GM12878 (cell line): ENCODE results near the gene PDZD7. TPM values are rescaled to one million over a fixed set of nuclear protein-coding genes. Genes with fewer than 3 reads are reported as not detected.

Source experiments
- ASH2L ChIP-seq: fragments of 300-600, 200-600 bp; sonication (generic); IDR thresholded peaks from 2 replicates; pipeline ENCODE4 v1.6.1; 2017; ENCODE audit warnings: low read depth, mild to moderate bottlenecking, borderline replicate concordance
- CHD2 ChIP-seq: IDR thresholded peaks from 2 replicates; pipeline ENCODE4 v1.6.1; 2011; ENCODE audit warnings: low read depth, low read length, improper control_type of control experiment, borderline replicate concordance
- CTCF ChIP-seq, 3 experiments: IDR thresholded peaks in 2 of 3; conservative IDR thresholded peaks in 1 of 3; 2 replicates each; pipeline ENCODE4 v1.5.1; 2011; ENCODE audit warnings: low read depth in 3 of 3, low read length in 3 of 3, mild to moderate bottlenecking in 3 of 3, control low read depth in 2 of 3, moderate library complexity in 2 of 3, inconsistent platforms in 1 of 3, mixed read lengths in 1 of 3; ENCODE audit not compliant: control insufficient read depth in 2 of 3, insufficient read depth in 1 of 3; ENCODE audit errors: extremely low read depth in 1 of 3
- E2F8 ChIP-seq: fragments of 450-650 bp; IDR thresholded peaks from 2 replicates; pipeline ENCODE4 v1.6.1; 2018; ENCODE audit warnings: mild to moderate bottlenecking, low read depth, moderate library complexity; ENCODE audit not compliant: partially characterized antibody
- E4F1 ChIP-seq: fragments of 450-650 bp; IDR thresholded peaks from 2 replicates; pipeline ENCODE4 v1.6.1; 2018; ENCODE audit warnings: borderline replicate concordance, mild to moderate bottlenecking; ENCODE audit not compliant: partially characterized antibody
- ELK1 ChIP-seq: IDR thresholded peaks from 2 replicates; pipeline ENCODE4 v1.6.1; 2012; ENCODE audit warnings: low read depth, low read length, improper control_type of control experiment
- HCFC1 ChIP-seq: fragments of 150-350 bp; IDR thresholded peaks from 2 replicates; pipeline ENCODE4 v1.6.1; 2014; ENCODE audit warnings: low read length
- JUND ChIP-seq: IDR thresholded peaks from 2 replicates; pipeline ENCODE4 v1.6.1; 2012; ENCODE audit warnings: low read depth, mild to moderate bottlenecking, low read length, improper control_type of control experiment, moderate library complexity
- MEF2A ChIP-seq: IDR thresholded peaks from 2 replicates; pipeline ENCODE4 v1.6.1; 2011; ENCODE audit warnings: low read depth, mild to moderate bottlenecking, low read length, moderate library complexity; ENCODE audit not compliant: insufficient read depth
- RAD21 ChIP-seq: IDR thresholded peaks from 2 replicates; pipeline ENCODE4 v1.6.1; 2011; ENCODE audit warnings: mild to moderate bottlenecking, low read depth, low read length, moderate library complexity; ENCODE audit not compliant: insufficient read depth
- RAD51 ChIP-seq: fragments of 450-650 bp; IDR thresholded peaks from 2 replicates; pipeline ENCODE4 v1.6.1; 2016; ENCODE audit warnings: moderate library complexity, mild to moderate bottlenecking, inconsistent platforms
- RBBP5 ChIP-seq: fragments of 200-600 bp; sonication (generic); conservative IDR thresholded peaks from 2 replicates; pipeline ENCODE4 v1.6.1; 2016
- RFX5 ChIP-seq: IDR thresholded peaks from 2 replicates; pipeline ENCODE4 v1.6.1; 2011; ENCODE audit warnings: low read depth, low read length, improper control_type of control experiment
- RUNX3 ChIP-seq: IDR thresholded peaks from 2 replicates; pipeline ENCODE4 v1.6.1; 2012; ENCODE audit warnings: low read length, inconsistent platforms
- SKIL ChIP-seq: fragments of 450-650 bp; IDR thresholded peaks from 2 replicates; pipeline ENCODE4 v1.6.1; 2017; ENCODE audit warnings: mild to moderate bottlenecking, low read depth, inconsistent platforms; ENCODE audit not compliant: poor library complexity, severe bottlenecking
- SMARCA5 ChIP-seq: fragments of 450-650 bp; IDR thresholded peaks from 2 replicates; pipeline ENCODE4 v1.6.1; 2017; ENCODE audit warnings: mild to moderate bottlenecking
- ZNF384 ChIP-seq: IDR thresholded peaks from 2 replicates; pipeline ENCODE4 v1.6.1; 2012; ENCODE audit warnings: low read depth, mild to moderate bottlenecking, low read length, improper control_type of control experiment, borderline replicate concordance
- polyA plus RNA-seq, 11 experiments: library from polyadenylated mRNA; depleted of rRNA in 4 of 11; unstranded in 6 of 11; stranded (reverse) in 5 of 11; fragments of >200 nt; fragmentation: Nextera tagmentation in 4 of 11; fragmentation: Illumina TruSeq in 1 of 11; extraction: Ambion mirVana in 4 of 11; extraction: Trizol in 1 of 11; gene quantifications; 1 replicate in 1 of 11; 2 replicates in 10 of 11; pipeline versions ENCODE4 v1.2.1 to v1.2.3, GENCODE V29; 2011 to 2016; ENCODE audit warnings: inconsistent platforms in 2 of 11, missing spikeins in 2 of 11, low read depth in 1 of 11
- total RNA-seq, 4 experiments: library from RNA; depleted of rRNA in 3 of 4; stranded (reverse); fragments of >200 nt in 3 of 4; fragmentation: Illumina TruSeq in 1 of 4; extraction: Trizol in 1 of 4; gene quantifications; 2 replicates each; pipeline versions ENCODE4 v1.2.1 to v1.2.3, GENCODE V29; 2013 to 2021

The PDZD7 gene
- total and polyA plus RNA-seq, 10 of the 15 experiments (the other 5 are each of a cell fraction or from before 2014, with no cell fraction given), result 0.01 to 0.20 (median 0.03) TPM; not detected in 7

- TF ChIP-seq MEF2A (0 out of 2 replicates have a peak, but pooled peaks have one; percentile 14), ELK1 (no peak), CTCF (IDR thresholded peaks at IDR 0.05 in 2 of 3, conservative IDR thresholded peaks at IDR 0.05 in 1 of 3; ENCODE audit: control insufficient read depth in 2 of 3, extremely low read depth in 1 of 3, insufficient read depth in 1 of 3, low read depth in 3 of 3, low read length in 3 of 3) (peak; percentile 82 to 96 (median 92); a peak in 5 of 6 replicates), CHD2 (0 out of 2 replicates have a peak, but pooled peaks have one; percentile 18), RBBP5 (no peak), RAD21 (peak; percentile 65), E2F8 (peak; percentile 23), JUND (0 out of 2 replicates have a peak, but pooled peaks have one; percentile 33), HCFC1 (no peak), RAD51 (no peak), ZNF384 (no peak), RFX5 (no peak), SKIL (peak; percentile 45), E4F1 (no peak), SMARCA5 (peak; percentile 79), RUNX3 (peak; percentile 40), ASH2L (no peak)
Measured at GRCh38 chr10:101012525-101013364, 18.2 kb downstream of the PDZD7 start (continued).
